Measurements from ENCODE around the gene VPS26A.

VPS26A gene

DNA sequence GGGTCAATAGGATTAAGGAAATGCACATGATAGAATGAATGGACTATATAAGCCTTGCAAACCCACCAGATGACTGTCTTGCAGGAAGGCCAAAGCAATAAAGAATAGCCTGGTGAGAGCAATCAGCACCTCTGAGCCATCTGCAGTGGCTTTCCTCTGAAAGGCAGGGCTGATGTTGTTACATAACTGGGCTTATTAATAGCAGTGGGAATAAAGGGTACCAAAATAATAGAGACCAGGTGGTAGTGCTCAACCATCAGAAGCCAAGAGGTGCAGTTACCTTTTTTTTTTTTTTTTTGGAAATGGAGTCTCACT lies 16.8 kb upstream of the VPS26A start:
- TF ChIP-seq CTCF (IDR thresholded peaks at IDR 0.05; ENCODE audit: low read depth, low read length) (no peak), POLR2A (IDR thresholded peaks at IDR 0.05; ENCODE audit: extremely low read depth, insufficient read length) (no peak), MAX (IDR thresholded peaks at IDR 0.05; ENCODE audit: low read depth, low read length) (no peak), MYC (IDR thresholded peaks at IDR 0.05; ENCODE audit: low read depth, low read length) (no peak)
- no peak overlapping the region for H3K4me3 ChIP-seq (ENCODE audit: low read depth, low read length)
- no peak for DNase-seq (ENCODE audit: low read depth)

DNA sequence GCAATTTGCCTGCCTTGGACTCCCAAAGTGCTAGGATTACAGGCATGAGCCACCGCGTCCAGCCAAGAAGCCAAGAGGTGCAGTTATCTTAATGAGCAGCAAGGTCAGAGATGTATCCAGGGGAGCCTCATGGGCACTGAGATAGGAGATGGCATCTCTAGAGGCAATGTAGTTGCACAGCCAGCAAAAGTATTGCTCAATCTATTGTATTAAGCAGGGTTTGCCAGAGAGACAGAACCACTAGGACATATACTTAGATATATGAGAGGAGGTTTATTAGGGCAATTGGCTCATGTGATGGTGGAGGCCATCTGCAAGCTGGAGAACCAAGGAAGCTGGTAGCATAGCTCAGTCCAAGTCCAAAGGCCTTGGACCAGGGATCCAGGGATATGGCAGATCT lies 16.3 kb upstream of the VPS26A start:
- H3K4me3 ChIP-seq (ENCODE audit: low read depth, low read length) = no peak overlapping the region
- peak; percentile 68 for DNase-seq (ENCODE audit: low read depth)
- no peak for TF ChIP-seq POLR2A (IDR thresholded peaks at IDR 0.05; ENCODE audit: extremely low read depth, insufficient read length)
- TF ChIP-seq CTCF (IDR thresholded peaks at IDR 0.05; ENCODE audit: low read depth, low read length) = no peak
- no peak for TF ChIP-seq MAX (IDR thresholded peaks at IDR 0.05; ENCODE audit: low read depth, low read length)
- TF ChIP-seq MYC (IDR thresholded peaks at IDR 0.05; ENCODE audit: low read depth, low read length) = no peak

- no peak overlapping the region for H3K4me3 ChIP-seq (ENCODE audit: low read depth, low read length)
- no peak for TF ChIP-seq MYC (IDR thresholded peaks at IDR 0.05; ENCODE audit: low read depth, low read length)
- no peak for TF ChIP-seq POLR2A (IDR thresholded peaks at IDR 0.05; ENCODE audit: extremely low read depth, insufficient read length)
- no peak for TF ChIP-seq CTCF (IDR thresholded peaks at IDR 0.05; ENCODE audit: low read depth, low read length)
- TF ChIP-seq MAX (IDR thresholded peaks at IDR 0.05; ENCODE audit: low read depth, low read length) = no peak
- no peak for DNase-seq (ENCODE audit: low read depth)
These were observed 4.1 kb upstream of the VPS26A start for GRCh38 chr10:69119896-69120295.

- TF ChIP-seq MYC (IDR thresholded peaks at IDR 0.05; ENCODE audit: low read depth, low read length) (peak; percentile 65; the same call in 1 of the 2 replicates), MAX (IDR thresholded peaks at IDR 0.05; ENCODE audit: low read depth, low read length) (no peak; the same call in 1 of the 2 replicates)
- no peak for DNase-seq (ENCODE audit: low read depth)
- H3K4me3 ChIP-seq (ENCODE audit: low read depth, low read length) = peak overlapping the region; percentile 73
These were observed 652 bp upstream of the VPS26A start for GRCh38 chr10:69123306-69123746.

- DNase-seq (ENCODE audit: low read depth) = peak; percentile 89
- H3K4me3 ChIP-seq (ENCODE audit: low read depth, low read length) = peak overlapping the region; percentile 86
- TF ChIP-seq MYC (IDR thresholded peaks at IDR 0.05; ENCODE audit: low read depth, low read length) (no peak; the same call in 1 of the 2 replicates), POLR2A (IDR thresholded peaks at IDR 0.05; ENCODE audit: extremely low read depth, insufficient read length) (no peak), CTCF (IDR thresholded peaks at IDR 0.05; ENCODE audit: low read depth, low read length) (no peak), MAX (IDR thresholded peaks at IDR 0.05; ENCODE audit: low read depth, low read length) (no peak)
These were observed 738 bp downstream of the VPS26A start for GRCh38 chr10:69124563-69125268.

DNA sequence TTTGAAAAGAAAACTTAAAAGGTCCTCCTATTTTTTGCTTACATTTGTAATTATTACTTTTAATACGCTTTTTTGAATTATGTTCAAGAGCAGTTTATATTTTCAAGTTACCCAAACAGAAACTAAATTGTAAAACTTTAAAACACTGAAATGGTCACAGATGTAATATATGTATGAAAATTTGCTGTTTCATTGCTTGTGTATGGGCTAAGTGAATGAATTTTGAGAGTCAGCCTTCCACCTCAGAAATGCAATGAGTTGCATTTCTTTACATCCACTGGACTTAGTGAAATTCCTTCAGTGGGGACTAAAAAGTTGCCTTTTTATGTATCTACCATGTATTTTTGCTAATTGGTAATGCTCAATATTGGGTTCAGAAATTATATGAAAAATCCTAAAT lies 1.6 kb downstream of the VPS26A start:
- peak overlapping the region; percentile 86 for H3K4me3 ChIP-seq (ENCODE audit: low read depth, low read length)
- DNase-seq (ENCODE audit: low read depth) = no peak
- TF ChIP-seq POLR2A (IDR thresholded peaks at IDR 0.05; ENCODE audit: extremely low read depth, insufficient read length) = no peak
- TF ChIP-seq MAX (IDR thresholded peaks at IDR 0.05; ENCODE audit: low read depth, low read length) = no peak
- no peak for TF ChIP-seq MYC (IDR thresholded peaks at IDR 0.05; ENCODE audit: low read depth, low read length)
- no peak for TF ChIP-seq CTCF (IDR thresholded peaks at IDR 0.05; ENCODE audit: low read depth, low read length)
